Forelimb muscle (tissue), 1 donor: Measurements from ENCODE around the gene PSMB10. TPM values are rescaled to one million over a fixed set of nuclear protein-coding genes. Genes with fewer than 3 reads are reported as not detected.
"Not testable (repeated sequence)": the region's sequence is repeated elsewhere in the genome, so short reads cannot be mapped to it uniquely, and the experiment has no call there.

Experiments
- DNase-seq: peaks from one replicate; pipeline ENCODE4 v3.0.0-alpha.2; 2013; ENCODE audit warnings: low read depth
- polyA plus RNA-seq: library from polyadenylated mRNA; unstranded; fragments of 120-200 nt; gene quantifications from one replicate; pipeline ENCODE4 v1.2.1, GENCODE V29; 2013; ENCODE audit not compliant: insufficient read length

PSMB10 gene
- polyA plus RNA-seq, 1 donor = 26.0 TPM

DNA sequence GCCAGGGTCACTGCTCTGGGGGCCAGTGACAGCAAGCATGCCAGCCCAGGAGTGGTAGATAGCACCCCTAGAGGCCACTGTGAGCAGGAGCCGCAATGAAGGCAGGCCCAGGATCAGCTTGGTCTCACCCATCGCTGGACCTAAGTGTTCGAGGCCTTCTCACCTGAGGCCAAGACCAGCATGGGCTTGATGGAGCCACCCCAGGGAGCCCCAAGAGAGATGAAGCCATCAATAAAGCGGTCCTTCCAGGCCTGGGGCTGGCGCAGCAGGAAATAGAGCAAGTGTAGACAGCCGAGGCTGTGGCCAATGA is 5.5 kb upstream of the PSMB10 start:
- DNase-seq = no peak

DNA sequence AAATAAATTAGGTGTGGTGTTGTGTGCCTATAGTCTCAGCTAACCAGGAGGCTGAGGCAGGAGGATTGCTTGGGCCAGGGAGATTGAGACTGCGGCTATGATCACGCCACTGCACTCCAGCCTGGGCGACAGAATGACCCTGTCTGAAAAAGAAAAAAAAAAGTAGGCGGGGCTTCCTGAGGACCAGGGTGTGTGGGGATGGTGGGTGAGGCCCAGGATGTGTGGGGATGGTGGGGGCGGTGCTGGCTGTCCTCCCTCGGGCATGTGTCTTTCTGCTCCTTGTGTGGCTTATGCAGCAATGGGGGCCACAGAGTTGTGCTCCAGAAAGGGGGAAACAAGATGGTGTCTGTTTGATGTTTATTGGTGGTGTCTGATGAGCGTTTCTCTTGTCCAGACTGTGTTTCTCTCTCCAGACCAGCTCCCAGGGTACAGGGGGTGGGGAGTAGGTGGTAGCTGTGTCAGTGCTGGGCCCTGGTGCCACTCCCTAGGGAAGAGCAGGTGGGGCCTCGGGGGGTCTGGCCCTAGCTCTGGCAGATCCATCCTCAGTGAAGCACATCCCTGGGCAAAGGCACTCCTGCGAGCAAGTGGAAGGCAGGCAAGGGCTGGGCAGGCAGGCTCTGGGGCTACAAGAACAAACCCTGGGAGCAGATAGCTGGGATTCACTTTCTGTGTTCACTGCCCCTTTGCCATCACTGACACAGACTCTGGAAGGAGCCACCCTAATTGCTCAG is 5.0 kb upstream of the PSMB10 start:
- no peak for DNase-seq

GRCh38 chr16:67940446-67941089 is 3.9 kb upstream of the PSMB10 start:
- DNase-seq = no peak

GRCh38 chr16:67939507-67940445 is 3.1 kb upstream of the PSMB10 start:
- DNase-seq = no peak

GRCh38 chr16:67937713-67938112 is 1.1 kb upstream of the PSMB10 start:
- DNase-seq = not testable (repeated sequence)

DNA sequence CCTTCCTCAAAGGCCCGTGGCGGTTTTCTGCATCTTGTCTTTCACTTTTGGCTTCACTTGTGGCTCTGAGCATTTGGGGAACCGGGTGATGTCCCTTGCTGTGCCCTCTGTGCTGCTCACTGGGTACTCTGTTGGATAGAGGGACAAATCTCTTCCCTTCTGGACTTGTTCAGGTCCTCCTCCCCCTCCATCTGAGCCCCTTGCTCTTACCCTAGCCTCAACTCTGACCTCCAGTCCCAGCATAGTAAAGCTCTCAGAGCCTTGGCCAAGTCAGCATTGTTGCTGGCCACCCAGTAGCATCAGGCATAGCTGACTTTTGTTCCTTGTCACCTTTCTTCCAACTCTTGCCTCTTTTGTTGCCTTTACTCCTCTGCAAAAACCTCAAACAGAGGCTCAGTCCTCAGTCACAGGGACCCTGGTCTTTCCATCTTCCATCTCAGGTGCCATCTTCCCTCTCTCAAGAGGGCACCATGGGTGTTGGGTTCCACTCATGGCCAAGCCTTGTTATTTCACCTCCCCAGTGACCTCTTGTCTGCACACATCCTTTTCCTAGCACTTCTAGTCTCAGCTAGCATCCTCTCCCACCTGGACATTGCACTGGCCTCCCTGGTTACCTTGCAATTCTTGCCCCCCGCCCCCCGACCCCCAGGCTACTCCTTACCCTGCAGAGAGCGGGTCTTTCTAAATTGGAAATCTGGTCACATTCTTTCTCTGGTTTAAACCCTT is 393 bp upstream of the PSMB10 start:
- peak; percentile 59 for DNase-seq

DNA sequence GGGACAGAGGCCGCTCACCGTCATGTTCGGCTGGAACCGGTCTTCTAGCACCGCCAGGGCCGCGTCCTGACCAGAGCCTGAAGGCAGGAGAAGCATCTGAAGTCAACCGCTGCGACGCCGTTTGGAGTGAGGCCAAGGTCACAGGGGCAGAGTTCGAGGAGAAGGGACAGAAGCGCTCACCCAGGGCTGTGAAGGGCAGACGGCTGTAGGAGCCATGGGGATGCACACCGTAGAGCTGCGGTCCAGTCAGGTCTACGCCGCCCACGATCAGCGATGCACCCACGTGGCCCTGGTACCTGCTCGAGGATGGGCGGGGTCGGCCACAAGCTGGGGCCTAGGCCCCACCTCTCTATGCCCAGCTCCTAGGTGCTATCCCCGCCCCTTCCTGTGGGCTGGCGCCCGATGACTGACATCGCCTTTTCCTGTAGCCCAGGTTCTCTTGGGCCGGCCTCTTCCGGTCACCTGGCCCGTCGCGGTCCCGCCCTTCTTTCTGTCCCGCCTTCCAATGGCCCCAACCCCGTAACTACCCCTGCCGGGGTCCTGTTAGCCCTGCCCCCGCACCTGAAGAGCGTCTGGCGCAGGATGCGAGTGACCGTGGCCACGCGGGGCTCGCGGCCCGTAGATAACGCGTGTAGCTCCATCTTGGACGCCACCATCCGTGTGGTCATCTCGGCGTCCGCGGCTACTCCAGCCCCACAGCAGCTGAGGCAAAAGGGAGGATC is 1.1 kb downstream of the PSMB10 start:
- DNase-seq = peak; percentile 83

- no peak for DNase-seq
Observed at GRCh38 chr16:67935101-67935401, 1.6 kb downstream of the PSMB10 start.

DNA sequence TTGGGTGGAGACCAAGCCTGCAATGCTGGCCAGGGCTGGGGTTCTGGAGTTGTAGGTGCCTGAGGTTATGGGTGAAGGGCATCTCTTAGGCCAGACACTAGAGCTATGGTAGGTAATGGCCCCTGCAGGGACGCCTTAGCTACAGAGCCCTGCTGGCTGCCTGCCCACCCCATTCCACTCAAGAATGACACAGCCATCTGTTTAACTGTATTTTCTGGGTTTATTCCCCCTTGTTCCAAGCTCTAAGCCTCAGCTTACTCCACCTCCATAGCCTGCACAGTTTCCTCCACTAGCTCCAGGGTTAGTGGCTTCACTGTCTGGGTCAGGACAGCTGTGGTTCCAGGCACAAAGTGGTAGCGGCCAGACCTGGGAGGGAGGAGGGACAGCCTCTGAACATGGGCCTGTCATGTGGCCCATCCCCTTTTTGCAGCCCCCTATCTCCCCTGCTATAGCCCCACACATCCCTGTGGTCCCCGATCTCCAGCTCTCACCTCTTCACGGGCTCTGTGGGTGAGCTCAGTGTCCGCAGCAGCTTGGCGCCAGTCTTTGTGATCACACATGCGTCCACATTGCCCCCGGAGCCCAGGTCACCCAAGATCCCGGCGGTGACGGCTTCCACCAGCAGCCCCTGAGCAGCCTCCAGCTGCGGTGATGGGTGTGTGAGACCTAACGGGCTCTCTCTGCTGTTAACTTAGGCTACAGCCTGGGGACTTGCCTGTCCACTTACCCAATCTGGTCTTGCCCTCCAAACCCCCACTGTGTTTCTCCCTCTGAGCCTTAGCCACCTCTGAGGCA is 2.1 kb downstream of the PSMB10 start:
- DNase-seq = no peak

DNA sequence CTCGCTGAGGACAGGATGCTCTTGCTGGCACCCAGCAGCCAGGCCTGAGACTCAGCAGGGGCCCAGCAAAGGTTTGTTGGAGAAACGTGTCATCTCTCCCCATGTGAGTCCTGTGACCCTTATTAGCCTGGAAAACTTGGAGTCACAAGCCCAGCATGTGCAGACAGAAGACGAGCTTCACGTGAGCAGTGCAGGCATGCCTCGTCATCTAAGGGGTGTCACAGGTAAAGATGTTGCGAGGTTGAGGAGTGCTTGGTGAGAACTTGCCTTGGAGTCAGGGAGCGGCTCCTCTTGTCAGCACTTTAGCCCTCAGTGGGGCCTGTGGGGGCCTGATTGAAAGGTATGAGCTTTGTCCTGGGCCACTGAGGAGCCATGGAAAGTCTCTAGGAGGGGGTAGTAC is 2.8 kb downstream of the PSMB10 start:
- no peak for DNase-seq

DNA sequence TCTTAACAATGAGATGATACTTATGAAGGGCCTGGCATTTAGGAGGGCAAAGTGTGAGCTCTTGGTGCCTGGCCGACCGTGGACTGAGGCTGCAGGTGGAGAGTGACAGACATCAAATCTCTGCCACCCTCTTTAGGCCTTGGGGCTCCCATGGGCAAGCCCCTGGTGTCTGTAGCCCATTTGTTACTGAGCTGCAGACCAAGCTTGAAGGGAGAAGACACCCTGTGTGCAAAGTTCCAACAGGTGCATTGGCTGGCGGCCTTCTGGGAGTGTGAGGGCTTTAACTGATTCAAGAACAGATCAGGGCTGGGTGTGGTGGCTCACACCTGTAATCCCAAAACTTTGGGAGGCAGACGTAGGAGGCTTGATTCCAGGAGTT is 4.2 kb downstream of the PSMB10 start:
- DNase-seq = no peak

- DNase-seq = no peak
Observed at GRCh38 chr16:67931712-67932461, 4.8 kb downstream of the PSMB10 start, which contains the start of gene CTRL. CTRL (minus strand) TSS chr16:67931862; CDS start chr16:67931852, 10 bp downstream.

- DNase-seq = no peak
Observed at GRCh38 chr16:67930678-67931211, 5.9 kb downstream of the PSMB10 start.

DNA sequence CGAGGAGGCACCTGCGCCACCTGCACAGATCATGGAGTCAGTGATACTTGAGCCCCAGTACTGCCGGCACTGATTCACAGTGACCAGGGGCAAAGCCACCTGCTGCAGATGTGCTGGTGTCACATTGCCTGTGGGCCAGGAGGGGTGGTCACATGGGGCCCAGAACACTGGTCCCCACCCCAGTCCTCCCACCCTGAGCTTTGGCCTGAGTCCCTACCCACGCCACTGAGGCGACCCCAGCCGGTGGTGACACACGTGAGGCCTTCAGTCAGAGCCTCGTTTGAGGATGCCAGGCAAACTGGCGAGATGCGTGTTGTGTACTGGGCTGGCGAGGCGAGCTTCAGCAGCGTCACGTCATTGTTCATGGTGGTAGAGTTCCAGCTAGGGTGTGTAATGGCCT is 6.5 kb downstream of the PSMB10 start:
- DNase-seq = no peak

- DNase-seq = no peak
Observed at GRCh38 chr16:67928561-67929364, 7.9 kb downstream of the PSMB10 start.

GRCh38 chr16:67928147-67928546 is 8.5 kb downstream of the PSMB10 start:
- DNase-seq = no peak

DNA sequence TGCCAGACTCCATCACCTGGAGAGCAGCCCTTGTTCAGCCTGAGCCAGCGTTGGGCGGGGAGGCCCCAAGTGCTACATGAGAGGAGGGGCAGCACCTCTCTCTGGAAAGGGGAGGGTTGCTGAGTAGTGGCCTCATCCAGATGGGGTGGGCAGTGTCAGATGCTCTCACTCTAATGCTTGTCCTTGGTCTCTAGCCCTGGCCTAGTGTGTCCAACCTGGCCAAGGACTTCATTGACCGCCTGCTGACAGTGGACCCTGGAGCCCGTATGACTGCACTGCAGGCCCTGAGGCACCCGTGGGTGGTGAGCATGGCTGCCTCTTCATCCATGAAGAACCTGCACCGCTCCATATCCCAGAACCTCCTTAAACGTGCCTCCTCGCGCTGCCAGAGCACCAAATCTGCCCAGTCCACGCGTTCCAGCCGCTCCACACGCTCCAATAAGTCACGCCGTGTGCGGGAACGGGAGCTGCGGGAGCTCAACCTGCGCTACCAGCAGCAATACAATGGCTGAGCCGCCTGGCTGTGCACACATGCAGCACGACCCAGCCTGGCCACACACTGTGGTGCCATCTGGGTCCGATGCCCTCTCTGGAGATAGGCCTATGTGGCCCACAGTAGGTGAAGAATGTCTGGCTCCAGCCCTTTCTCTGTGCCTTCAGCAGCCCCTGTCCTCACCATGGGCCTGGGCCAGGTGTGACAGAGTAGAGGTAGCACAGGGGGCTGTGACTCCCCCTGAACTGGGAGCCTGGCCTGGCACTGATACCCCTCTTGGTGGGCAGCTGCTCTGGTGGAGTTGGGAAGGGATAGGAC is 9.3 kb downstream of the PSMB10 start:
- no peak for DNase-seq
